HepG2 (cell line): Measurements from ENCODE around the gene SETD3. TPM values are rescaled to one million over a fixed set of nuclear protein-coding genes. Genes with fewer than 3 reads are reported as not detected.

ENCODE experiments used
- ATAC-seq: fragments of 200-7000 bp; cut with Tn5 transposase; 3 replicates; pipeline ENCODE4 v1.9.1; 2020; ENCODE audit warnings: mild to moderate bottlenecking, moderate library complexity
- BruUV-seq: library from RNA; stranded (reverse); fragments of 400-500 nt; replicated peaks from 2 replicates; lab custom pipeline; 2021; lab: Mats Ljungman, UMichigan
- CTCF ChIA-PET: fragments of 300-600 bp; formaldehyde crosslinking; extraction: SDS; loops from one replicate; lab custom pipeline; 2021; ENCODE audit warnings: low total read pairs, inconsistent platforms, low intra/inter-chr PET ratio; lab: Yijun Ruan, JAX
- POLR2A ChIA-PET: fragments of 350-600 bp; sonication (Branson Sonifier 250); formaldehyde crosslinking; loops from one replicate; lab custom pipeline; 2020; ENCODE audit warnings: antibody characterized with exemption, inconsistent platforms; lab: Yijun Ruan, JAX
- DNase-seq: peaks from one replicate; pipeline ENCODE4 v3.0.0-alpha.2; 2015; ENCODE audit warnings: low spot score
- FAIRE-seq: peaks from 3 replicates; lab custom pipeline; 2011; peaks lifted over from hg19 to GRCh38; lab: Jason Lieb, UNC
- H2AFZ ChIP-seq: one replicate; pipeline ENCODE4 v1.6.1; 2011; ENCODE audit warnings: low read length, inconsistent platforms
- H3K27ac ChIP-seq: fragments of 300-600 bp; 3 replicates; pipeline ENCODE4 v1.8.0; 2011; ENCODE audit warnings: mixed run types, mild to moderate bottlenecking, mixed read lengths, low read length, inconsistent platforms; ENCODE audit not compliant: insufficient read depth; ENCODE audit errors: extremely low read length
- H3K27me3 ChIP-seq, 2 experiments: fragments of 200-600 bp in 1 of 2; 2 replicates in 1 of 2; 3 replicates in 1 of 2; pipeline versions ENCODE4 v1.6.0 to v1.8.0; 2011; ENCODE audit warnings: low read length in 2 of 2, mild to moderate bottlenecking in 2 of 2, moderate library complexity in 2 of 2, inconsistent platforms in 1 of 2; ENCODE audit not compliant: insufficient read depth in 2 of 2, control insufficient read depth in 1 of 2
- H3K36me3 ChIP-seq, 2 experiments: fragments of 200-600 bp in 1 of 2; replicated peaks in 1 of 2; 2 replicates in 1 of 2; 3 replicates in 1 of 2; pipeline versions ENCODE4 v1.5.1 to v1.8.0; 2011; ENCODE audit warnings: low read length in 2 of 2, inconsistent platforms in 1 of 2; ENCODE audit not compliant: insufficient read depth in 2 of 2, control insufficient read depth in 1 of 2
- H3K4me1 ChIP-seq: 2 replicates; pipeline ENCODE4 v1.5.1; 2012; ENCODE audit warnings: low read length, inconsistent platforms; ENCODE audit not compliant: insufficient read depth
- H3K4me2 ChIP-seq: 2 replicates; pipeline ENCODE4 v1.6.0; 2011; ENCODE audit warnings: low read depth, low read length, inconsistent platforms
- H3K4me3 ChIP-seq, 3 experiments: fragments of 200-600 bp in 1 of 3; sonication (generic), shearing (Covaris generic) in 1 of 3; replicated peaks in 1 of 3; 2 replicates each; pipeline ENCODE4 v1.5.1; 2011 to 2016; ENCODE audit warnings: low read length in 3 of 3, inconsistent platforms in 2 of 3, low read depth in 2 of 3, mild to moderate bottlenecking in 2 of 3, control low read depth in 1 of 3, mixed read lengths in 1 of 3; ENCODE audit not compliant: insufficient read depth in 1 of 3
- H3K79me2 ChIP-seq: one replicate; pipeline ENCODE4 v1.6.1; 2011; ENCODE audit warnings: low read length, inconsistent platforms; ENCODE audit not compliant: insufficient read depth
- H3K9ac ChIP-seq: 2 replicates; pipeline ENCODE4 v1.6.0; 2011; ENCODE audit warnings: mild to moderate bottlenecking, low read depth, low read length, inconsistent platforms; ENCODE audit not compliant: insufficient read depth
- H3K9me3 ChIP-seq: 2 replicates; pipeline ENCODE4 v1.5.1; 2012; ENCODE audit warnings: mild to moderate bottlenecking, low read length
- H4K20me1 ChIP-seq: 2 replicates; pipeline ENCODE4 v1.6.0; 2011; ENCODE audit warnings: inconsistent platforms, mild to moderate bottlenecking, low read length, moderate library complexity; ENCODE audit not compliant: insufficient read depth
- CENPX ChIP-seq: sonication (generic); formaldehyde crosslinking; IDR thresholded peaks from 2 replicates; pipeline ENCODE4 v1.9.0; 2021; ENCODE audit warnings: mild to moderate bottlenecking, missing genetic modification reagents, moderate library complexity
- CERS6 ChIP-seq: sonication (generic); formaldehyde crosslinking; IDR thresholded peaks from 2 replicates; pipeline ENCODE4 v1.5.0; 2020; ENCODE audit warnings: missing genetic modification reagents
- ETV5 ChIP-seq: IDR thresholded peaks from 2 replicates; pipeline ENCODE4 v1.6.1; 2018; ENCODE audit warnings: missing biosample characterization, missing genetic modification reagents, inconsistent platforms, borderline replicate concordance
- EZH2 ChIP-seq: conservative IDR thresholded peaks from 2 replicates; pipeline ENCODE4 v1.6.1; 2012; ENCODE audit warnings: mild to moderate bottlenecking, low read depth, low read length, moderate library complexity
- GABPA ChIP-seq, 2 experiments: IDR thresholded peaks; 2 replicates each; pipeline ENCODE4 v1.6.1; 2011 to 2016; ENCODE audit warnings: low read depth in 2 of 2, low read length in 1 of 2, missing biosample characterization in 1 of 2, missing genetic modification characterization in 1 of 2
- MAFF ChIP-seq: IDR thresholded peaks from 2 replicates; pipeline ENCODE4 v1.6.1; 2011; ENCODE audit warnings: low read depth, low read length, improper control_type of control experiment
- MAFK ChIP-seq, 2 experiments: IDR thresholded peaks in 1 of 2; conservative IDR thresholded peaks in 1 of 2; 2 replicates each; pipeline ENCODE4 v1.6.1; 2011; ENCODE audit warnings: improper control_type of control experiment in 2 of 2, low read length in 2 of 2
- NFE2L2 ChIP-seq: fragments of 150-350 bp; IDR thresholded peaks from 2 replicates; pipeline ENCODE4 v1.6.1; 2014; ENCODE audit warnings: low read length
- PRDM4 ChIP-seq: sonication (generic); formaldehyde crosslinking; IDR thresholded peaks from 2 replicates; pipeline ENCODE4 v1.9.0; 2021; ENCODE audit warnings: missing genetic modification reagents, borderline replicate concordance
- STAT5B ChIP-seq: sonication (generic); formaldehyde crosslinking; IDR thresholded peaks from 2 replicates; pipeline ENCODE4 v1.4.0; 2020; ENCODE audit warnings: missing genetic modification reagents
- XRCC5 ChIP-seq: fragments of 200-400 bp; formaldehyde crosslinking; optimal IDR thresholded peaks from 2 replicates; pipeline ENCODE3; 2017; ENCODE audit warnings: mild to moderate bottlenecking, low read length
- ZBTB39 ChIP-seq: sonication (generic); formaldehyde crosslinking; IDR thresholded peaks from 2 replicates; pipeline ENCODE4 v1.5.0; 2020; ENCODE audit warnings: missing genetic modification reagents
- ZNF839 ChIP-seq: sonication (generic); formaldehyde crosslinking; IDR thresholded peaks from 2 replicates; pipeline ENCODE4 v1.4.0; 2020; ENCODE audit warnings: missing genetic modification reagents, mild to moderate bottlenecking, borderline replicate concordance
- WGBS: methylation state at CpG from one replicate; pipeline ENCODE4 v1.1.6; 2017; ENCODE audit warnings: low lambda C conversion rate; 5-methylcytosine and 5-hydroxymethylcytosine counted together
- in situ Hi-C: cut with HindIII; loops from 2 replicates; pipeline ENCODE4 v1.10.0; 2017; ENCODE audit warnings: low pct_unique_long_range_greater_than_20kb; ENCODE audit not compliant: extremely low pct_ligation_motif_present
- intact Hi-C: fragments of 100-400 bp; cut with micrococcal nuclease; formaldehyde crosslinking; loops from one replicate; pipeline ENCODE4 v1.10.0; 2022; ENCODE audit not compliant: unreplicated experiment
- polyA plus RNA-seq, 8 experiments: library from polyadenylated mRNA; depleted of rRNA in 3 of 8; stranded (reverse) in 7 of 8; unstranded in 1 of 8; fragments of >200 nt; fragmentation: Illumina TruSeq in 4 of 8; extraction: Trizol in 4 of 8; gene quantifications; 2 replicates each; pipeline versions ENCODE4 v1.2.1 to v1.2.3, GENCODE V29; 2011 to 2016; ENCODE audit warnings: low read depth in 4 of 8, missing spikeins in 1 of 8, mixed read lengths in 1 of 8; ENCODE audit not compliant: insufficient read depth in 1 of 8
- total RNA-seq, 5 experiments: library from RNA; depleted of rRNA; stranded (reverse); fragments of >200 nt; fragmentation: Illumina TruSeq; extraction: Trizol; gene quantifications; 2 replicates each; pipeline ENCODE4 v1.2.3, GENCODE V29; 2016; ENCODE audit warnings: low read depth in 1 of 5

The SETD3 gene
- total and polyA plus RNA-seq, 2 of the 13 experiments (the other 11 are each of a cell fraction or from before 2014, with no cell fraction given), result 30.3 to 67.1 TPM

GRCh38 chr14:99418242-99418641 is 62.4 kb downstream of the SETD3 start:
- FAIRE-seq (no peak), DNase-seq (no peak), ATAC-seq (no peak)
- Histone ChIP-seq H3K4me1 (peaks cover 23% of the 10 kb centered on the region), H3K36me3 (peaks cover 5% of the 10 kb centered on the region in 2 experiments; a peak in 3 of 5 replicates), H3K27me3 (no peaks in the 10 kb centered on the region), H2AFZ (no peak overlapping the region), H3K9me3 (no peaks in the 10 kb centered on the region), H3K9ac (no peak overlapping the region), H3K4me2 (no peak overlapping the region), H3K4me3 (no peak overlapping the region), H3K27ac (no peak overlapping the region), H4K20me1 (no peaks in the 10 kb centered on the region), H3K79me2 (peaks cover 5% of the 10 kb centered on the region)
- intact Hi-C loops, result no loop called here
- WGBS, result 93% methylated on average over 1 of the region's 1 CpG
- ChIA-PET CTCF (no interaction called here), POLR2A (no interaction called here)
- BruUV-seq, result no TSS peak
- TF ChIP-seq ETV5 (CRISPR knock-in tag), result no peak
- in situ Hi-C loops, result no loop called here

- CTCF ChIA-PET, result interaction anchor here (3.3 kb wide), 1 partner anchor 28 kb away, joined by 21 read pairs; no protein-coding TSS in a partner anchor
- Histone ChIP-seq H3K9me3 (no peaks in the 10 kb centered on the region), H3K4me3 (no peak overlapping the region), H3K4me1 (peaks cover 10% of the 10 kb centered on the region), H3K79me2 (peaks cover under 1% of the 10 kb centered on the region), H3K27ac (no peak overlapping the region), H2AFZ (no peak overlapping the region), H3K27me3 (no peaks in the 10 kb centered on the region), H4K20me1 (no peaks in the 10 kb centered on the region), H3K36me3 (peaks cover 8 to 15% of the 10 kb centered on the region in 2 experiments; a peak in 3 of 5 replicates), H3K4me2 (no peak overlapping the region), H3K9ac (no peak overlapping the region)
- intact Hi-C loops (no loop called here), in situ Hi-C loops (no loop called here)
- POLR2A ChIA-PET, result no interaction called here
- no peak for DNase-seq
- no peak for FAIRE-seq
- 96% methylated on average over 5 of the region's 5 CpGs for WGBS
- no peak for ATAC-seq
- BruUV-seq, result no TSS peak
- TF ChIP-seq EZH2 (no peak), MAFK (conservative IDR thresholded peaks at IDR 0.05 in 1 of 2, IDR thresholded peaks at IDR 0.05 in 1 of 2; ENCODE audit: low read length in 2 of 2) (peak; percentile 91 to 96), GABPA (IDR thresholded peaks at IDR 0.05; ENCODE audit: low read depth, low read length) (no peak), GABPA (CRISPR knock-in tag; IDR thresholded peaks at IDR 0.05; ENCODE audit: low read depth) (no peak), CENPX (CRISPR knock-in tag) (no peak), PRDM4 (CRISPR knock-in tag) (no peak), ZBTB39 (CRISPR knock-in tag) (no peak), STAT5B (no peak), ZNF839 (CRISPR knock-in tag) (no peak), NFE2L2 (no peak), MAFF (peak; percentile 93), XRCC5 (no peak), CERS6 (CRISPR knock-in tag) (no peak)
Measured at GRCh38 chr14:99416909-99417308, 63.8 kb downstream of the SETD3 start.
